Renal cortex interstitium (tissue), 11 donors: ENCODE results near the gene MAP3K7. TPM values are rescaled to one million over a fixed set of nuclear protein-coding genes. Genes with fewer than 3 reads are reported as not detected.

Source experiments
- DNase-seq, 11 donors: peaks; one replicate each; pipeline ENCODE4 v3.0.0-alpha.2; 2013; ENCODE audit warnings: low read depth in 9 of 11, low spot score in 4 of 11; ENCODE audit errors: extremely low read depth in 1 of 11
- polyA plus RNA-seq, 3 donors: library from polyadenylated mRNA; unstranded; fragments of 120-200 nt; gene quantifications; one replicate each; pipeline ENCODE4 v1.2.1, GENCODE V29; 2013; ENCODE audit not compliant: insufficient read length in 3 of 3

MAP3K7 gene
- polyA plus RNA-seq, 3 donors, result 47.2 to 56.5 (median 53.9) TPM

DNA sequence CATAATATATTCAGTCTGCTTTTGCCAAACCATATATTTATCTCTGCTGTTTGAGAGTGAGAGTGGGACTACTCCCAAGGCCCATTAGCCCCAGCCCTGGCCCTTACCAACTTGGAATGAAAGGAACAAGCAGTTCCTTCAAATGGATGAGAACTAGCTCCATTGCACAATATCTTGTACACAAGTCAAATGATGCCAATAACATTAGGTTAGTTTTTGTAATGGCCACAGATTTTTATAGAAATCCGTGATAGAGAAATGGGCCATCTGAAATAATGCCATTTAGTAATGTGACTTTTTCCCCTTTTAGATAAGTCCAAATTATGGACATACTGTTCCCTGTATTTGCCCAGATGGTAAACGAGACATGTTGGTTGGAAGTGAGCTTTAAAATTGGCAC is 117.0 kb downstream of the MAP3K7 start:
- DNase-seq, result no peak

GRCh38 chr6:90468859-90469258 is 118.0 kb downstream of the MAP3K7 start:
- no peak for DNase-seq

DNA sequence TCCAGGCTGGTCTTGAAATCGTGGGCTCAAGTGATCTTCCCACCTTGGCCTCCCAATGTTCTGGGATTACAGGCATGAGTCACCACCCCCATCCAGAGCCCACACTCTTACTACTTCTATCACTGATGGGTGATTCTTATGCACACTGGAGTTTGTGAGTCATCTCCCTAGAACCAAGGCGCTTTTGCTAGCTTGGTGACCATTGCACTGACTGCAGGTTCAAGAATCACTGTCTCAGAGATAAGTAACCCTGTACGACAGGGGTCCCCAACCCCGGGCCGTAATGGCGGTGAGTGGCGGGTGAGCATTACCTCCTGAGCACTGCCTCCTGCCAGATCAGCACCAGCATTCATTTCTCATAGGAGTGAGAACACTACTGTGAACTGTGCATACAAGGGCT is 118.8 kb downstream of the MAP3K7 start:
- no peak for DNase-seq

DNA sequence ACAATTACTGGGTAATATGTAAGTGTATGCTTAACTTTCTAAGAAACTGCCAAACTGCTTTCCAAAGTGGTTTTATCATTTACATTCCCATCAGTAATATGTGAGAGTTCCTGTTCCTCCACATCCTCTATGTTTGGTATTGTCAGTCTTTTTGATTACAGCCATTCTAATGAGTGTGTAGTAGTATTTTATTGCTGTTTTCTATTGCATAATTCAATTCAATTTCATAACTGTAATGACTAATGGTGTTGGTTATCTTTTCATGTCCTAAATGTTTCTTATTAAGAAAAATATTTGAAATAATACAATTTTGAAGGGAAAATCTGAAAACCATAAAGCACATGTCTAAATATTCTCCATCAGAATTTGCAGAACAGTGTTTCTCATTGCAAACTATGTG is 119.3 kb downstream of the MAP3K7 start:
- no peak for DNase-seq

DNA sequence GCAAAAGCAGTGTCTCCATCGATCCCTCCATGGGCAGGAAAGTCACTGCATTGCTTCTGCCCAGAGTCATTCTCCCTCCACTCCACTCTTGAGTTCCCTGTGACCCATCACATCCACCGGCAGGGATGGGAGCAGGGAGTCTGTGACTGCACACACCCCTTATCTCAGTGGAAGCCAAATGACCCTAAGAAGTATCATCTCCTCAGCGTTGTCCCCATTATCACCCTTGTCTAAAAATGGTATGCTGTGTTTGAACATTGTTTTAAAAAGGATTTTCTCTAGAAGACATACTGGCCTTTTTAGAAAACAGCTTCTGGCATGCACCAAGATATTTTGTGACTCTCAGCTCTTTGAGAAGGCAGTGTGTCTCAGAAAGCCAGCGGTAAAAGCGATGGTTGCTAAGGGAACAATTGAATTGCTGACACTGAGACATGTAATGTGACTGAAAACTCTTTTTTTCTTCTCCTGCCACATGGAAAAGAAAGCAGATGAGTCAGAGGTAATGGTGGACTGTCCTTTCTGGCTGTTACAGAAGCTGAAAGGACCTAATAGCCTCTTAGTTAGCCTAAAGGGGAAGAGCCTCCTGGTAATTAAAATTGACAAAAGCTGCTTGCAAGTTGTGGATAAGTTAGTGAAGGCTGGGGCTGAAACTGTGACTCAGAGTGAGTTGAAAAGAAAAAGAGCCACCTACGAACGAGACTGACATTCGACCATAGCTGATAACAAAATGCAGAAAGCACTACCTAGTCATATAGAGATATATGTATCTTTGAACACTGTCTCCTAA is 120.5 kb downstream of the MAP3K7 start:
- no peak for DNase-seq

- DNase-seq, result no peak
Observed at GRCh38 chr6:90465686-90466085, 121.2 kb downstream of the MAP3K7 start.

DNA sequence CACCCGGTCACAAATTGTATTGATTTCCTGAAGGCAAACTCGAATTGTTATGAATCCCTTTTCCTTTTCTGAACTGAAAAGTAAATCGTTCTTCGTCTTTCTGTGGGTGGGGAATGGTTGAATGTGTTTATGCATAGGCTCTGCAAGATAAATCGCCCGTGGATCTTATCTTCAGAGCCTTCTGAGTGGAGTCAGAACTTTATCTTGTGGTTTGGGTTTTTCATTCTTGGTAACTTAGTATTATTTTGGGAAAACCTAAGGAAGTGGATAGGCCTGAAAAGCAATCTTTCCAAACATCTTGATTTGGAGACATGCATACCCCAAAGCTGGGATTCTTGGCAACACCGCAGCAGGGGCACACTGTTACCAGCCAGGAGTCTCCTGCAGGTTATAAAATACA is 122.4 kb downstream of the MAP3K7 start:
- no peak for DNase-seq

GRCh38 chr6:90463874-90464273 is 123.0 kb downstream of the MAP3K7 start:
- DNase-seq, result no peak
